HuH-7.5 (cell line): ENCODE results near the gene DHCR24.

Experiments used
- DNase-seq: peaks from one replicate; pipeline ENCODE4 v3.0.0; 2011; ENCODE audit warnings: low spot score

DHCR24 gene

GRCh38 chr1:54846301-54846700 is 40.7 kb downstream of the DHCR24 start:
- no peak for DNase-seq

DNA sequence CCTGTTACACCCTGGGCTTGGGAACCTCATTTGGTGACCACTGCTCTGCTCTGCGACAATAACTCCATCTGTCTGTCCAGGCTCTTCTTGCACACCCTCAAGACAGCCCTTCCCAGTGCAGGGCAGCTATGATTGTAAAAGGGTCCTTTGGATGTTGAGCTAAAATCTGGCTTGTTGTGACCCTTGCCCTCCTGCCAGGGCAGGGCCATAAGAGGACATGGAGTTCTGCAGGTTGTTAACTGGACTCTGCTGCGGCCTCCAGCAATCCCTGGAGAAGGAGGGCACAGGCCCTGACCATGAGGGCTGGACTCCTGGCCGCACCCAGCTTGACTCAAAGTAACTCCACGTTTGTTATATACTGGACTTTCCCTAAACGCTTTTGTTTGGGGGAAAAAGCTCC is 41.2 kb downstream of the DHCR24 start:
- DNase-seq = no peak

GRCh38 chr1:54844564-54844963 is 42.4 kb downstream of the DHCR24 start:
- DNase-seq = no peak

GRCh38 chr1:54843449-54843848 is 43.5 kb downstream of the DHCR24 start:
- DNase-seq = no peak

- DNase-seq = no peak
Measured at GRCh38 chr1:54842963-54843362, 44.0 kb downstream of the DHCR24 start.

- no peak for DNase-seq
Measured at GRCh38 chr1:54842206-54842915, 44.6 kb downstream of the DHCR24 start.

GRCh38 chr1:54839824-54840223 is 47.2 kb downstream of the DHCR24 start:
- DNase-seq = no peak

- no peak for DNase-seq
Measured at GRCh38 chr1:54838565-54839180, 48.3 kb downstream of the DHCR24 start.

DNA sequence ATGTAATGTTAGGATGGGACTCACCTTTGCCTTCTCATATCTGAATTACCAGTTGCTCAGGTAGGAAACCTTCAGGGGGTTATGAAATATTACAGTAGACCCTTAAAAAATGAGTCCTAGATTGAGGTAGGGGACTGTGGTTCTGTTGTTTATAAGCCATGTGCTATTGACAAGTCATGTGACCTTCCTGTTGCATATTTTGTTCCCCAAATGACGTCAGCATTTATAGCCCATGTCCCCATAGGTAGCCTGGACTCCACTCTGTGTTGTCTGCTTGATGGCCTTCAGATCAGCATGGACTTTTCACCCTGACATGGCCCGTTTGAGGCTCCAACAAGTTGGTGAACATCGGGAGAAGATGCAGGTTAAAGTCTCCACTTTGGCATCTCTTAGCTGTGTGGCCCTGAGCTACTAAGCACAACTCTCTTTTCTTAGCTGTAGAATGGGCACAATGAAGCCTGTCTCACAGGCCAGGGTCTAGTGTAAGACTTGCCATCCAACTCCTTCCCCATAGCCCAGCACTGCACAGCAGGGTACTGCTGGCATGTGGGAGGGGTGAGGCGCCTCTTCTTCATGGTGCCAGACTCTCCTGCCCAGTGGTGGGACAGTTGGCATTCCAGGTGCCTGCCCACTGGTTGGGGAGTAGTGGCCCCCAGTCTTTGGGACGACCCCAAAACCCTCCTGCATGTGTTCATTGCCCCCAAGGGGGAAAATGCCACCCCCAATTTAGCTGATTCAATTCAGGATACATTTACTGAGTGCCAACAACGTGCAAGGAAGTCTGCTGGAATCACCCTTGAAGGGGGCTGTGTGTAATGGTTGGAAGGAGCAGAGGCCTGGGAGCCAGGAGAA is 49.8 kb downstream of the DHCR24 start:
- DNase-seq = no peak

DNA sequence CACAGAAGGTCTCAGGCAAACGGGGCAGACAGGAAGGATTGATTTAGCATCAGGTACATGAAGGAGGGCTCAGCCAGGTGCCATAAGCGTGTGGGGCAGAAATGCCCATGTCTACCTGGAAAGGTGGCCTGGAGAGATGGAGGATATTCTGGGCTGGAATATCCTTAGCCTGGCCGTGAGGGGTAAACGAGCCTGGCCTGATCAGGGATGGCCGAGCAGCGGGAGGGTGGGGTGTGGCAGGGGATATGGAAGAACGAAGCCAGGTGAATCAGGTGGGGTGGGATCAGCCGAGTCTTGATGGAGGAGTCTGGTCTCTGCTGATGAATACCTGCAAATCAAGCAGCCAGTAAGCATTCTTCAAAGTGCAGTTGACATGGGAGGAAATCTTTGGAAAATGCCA is 50.4 kb downstream of the DHCR24 start:
- no peak for DNase-seq

DNA sequence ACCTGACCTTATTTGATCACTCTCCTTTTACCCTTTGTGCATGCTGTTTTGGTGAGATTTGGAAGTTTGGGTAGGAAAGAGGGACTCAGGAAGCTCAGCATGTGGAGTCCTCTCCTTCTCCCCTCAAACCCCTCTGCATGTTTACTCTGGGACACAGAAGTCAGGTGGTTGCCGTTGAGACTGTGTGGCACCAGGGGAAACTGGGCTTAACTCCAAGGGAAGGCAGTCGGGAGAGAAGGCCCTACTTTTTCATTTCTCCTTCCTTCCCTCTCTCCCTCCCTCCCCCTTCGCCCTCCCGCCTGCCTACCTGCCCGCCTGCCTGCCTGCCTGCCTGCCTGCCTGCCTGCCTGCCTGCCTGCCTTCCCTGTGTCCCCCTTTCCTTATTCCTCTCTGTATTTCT is 51.0 kb downstream of the DHCR24 start:
- no peak for DNase-seq

- no peak for DNase-seq
Measured at GRCh38 chr1:54835131-54835898, 51.7 kb downstream of the DHCR24 start.

DNA sequence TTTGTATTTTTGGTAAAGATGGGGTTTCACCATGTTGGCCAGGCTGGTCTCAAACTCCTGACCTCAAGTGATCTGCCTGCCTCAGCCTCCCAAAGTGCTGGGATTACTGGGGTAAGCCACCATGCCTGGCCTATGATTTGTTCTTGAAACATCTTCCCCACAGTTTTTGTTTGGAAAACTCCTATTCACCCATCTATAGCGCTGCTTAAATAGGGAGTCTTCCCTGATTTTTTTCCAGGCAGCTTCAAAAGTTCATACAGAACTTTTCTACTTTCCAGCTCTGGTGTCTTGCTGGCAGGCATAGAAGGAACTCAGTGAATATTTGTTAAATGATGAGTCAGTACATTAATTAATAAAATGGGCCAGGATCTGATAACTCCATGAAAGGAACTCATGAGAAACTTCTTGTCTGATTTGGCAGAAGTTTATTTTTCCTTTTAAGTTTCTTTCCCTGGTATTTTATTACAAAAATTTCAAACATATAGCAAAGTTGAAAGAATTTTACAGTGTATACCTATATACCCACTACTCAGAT is 52.9 kb downstream of the DHCR24 start:
- no peak for DNase-seq

- no peak for DNase-seq
Measured at GRCh38 chr1:54833121-54833520, 53.9 kb downstream of the DHCR24 start.

DNA sequence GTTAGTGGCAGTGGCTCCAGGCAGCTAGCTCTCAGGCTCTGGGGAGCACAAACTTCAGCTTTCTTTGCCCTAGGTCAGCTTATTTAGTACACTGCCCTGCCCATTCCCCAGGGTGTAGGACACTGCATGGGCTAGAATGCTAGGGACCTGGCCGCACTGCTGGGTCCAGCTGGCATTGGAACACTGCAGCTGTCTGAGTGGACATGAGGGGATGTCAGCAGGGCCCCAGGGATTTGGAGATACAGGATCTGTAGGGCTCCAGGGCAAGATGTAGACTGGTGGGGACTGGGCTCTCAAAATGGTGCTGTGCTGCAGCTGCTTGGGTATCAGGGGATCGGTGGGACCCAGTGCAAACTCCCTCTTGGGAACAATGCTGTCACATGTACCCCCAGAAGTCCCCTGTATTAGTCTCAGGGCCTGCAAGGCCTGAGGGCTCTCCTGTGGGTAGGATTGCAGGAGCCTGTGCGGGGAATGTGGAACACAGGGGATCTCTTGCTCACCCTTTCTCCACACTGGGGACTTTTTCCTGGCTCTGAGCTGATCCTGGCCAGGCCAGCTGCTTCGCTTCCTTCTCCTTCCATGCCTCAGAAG is 60.7 kb downstream of the DHCR24 start:
- DNase-seq = no peak

DNA sequence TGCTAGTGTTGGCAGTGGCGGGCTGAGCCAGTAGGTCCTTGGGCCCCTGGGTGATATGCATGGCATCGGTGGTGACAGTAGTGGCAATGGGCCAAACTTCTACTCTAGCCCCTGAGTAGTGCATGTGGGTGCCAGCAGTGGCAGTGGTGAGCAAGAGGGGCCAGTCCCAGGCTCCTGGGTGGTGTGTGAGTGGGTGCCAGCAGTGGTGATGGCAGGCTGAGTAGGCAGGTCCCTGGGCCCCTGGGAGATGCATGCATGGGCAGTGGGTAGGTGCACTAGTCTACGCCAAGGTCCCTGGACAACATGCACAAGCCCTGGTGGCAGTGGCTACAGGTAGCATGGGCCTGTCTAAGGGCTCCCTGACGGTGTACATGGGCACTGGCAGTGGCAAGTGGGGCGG is 61.3 kb downstream of the DHCR24 start:
- DNase-seq = no peak

- DNase-seq = no peak
Measured at GRCh38 chr1:54823670-54824069, 63.3 kb downstream of the DHCR24 start.

DNA sequence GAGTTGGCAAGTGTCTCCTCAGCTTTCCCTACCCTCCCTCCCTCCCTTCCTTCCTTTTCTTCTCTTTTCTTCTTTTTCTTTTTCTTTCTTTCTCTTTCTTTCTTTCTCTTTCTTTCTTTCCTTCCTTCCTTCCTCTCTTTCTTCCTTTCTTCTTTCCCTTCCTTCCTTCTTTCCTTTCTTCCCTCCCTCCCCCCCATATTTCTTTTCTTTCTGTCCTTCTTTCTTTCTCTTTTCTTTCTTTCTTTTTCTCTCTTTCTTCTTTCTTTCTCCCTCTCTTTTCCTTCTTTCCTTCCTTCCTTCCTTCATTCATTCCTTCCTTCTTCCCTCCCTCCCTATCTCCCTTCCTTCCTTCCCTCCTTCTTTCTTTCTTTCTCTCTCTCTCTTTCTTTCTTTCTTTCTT is 67.3 kb downstream of the DHCR24 start:
- no peak for DNase-seq

DNA sequence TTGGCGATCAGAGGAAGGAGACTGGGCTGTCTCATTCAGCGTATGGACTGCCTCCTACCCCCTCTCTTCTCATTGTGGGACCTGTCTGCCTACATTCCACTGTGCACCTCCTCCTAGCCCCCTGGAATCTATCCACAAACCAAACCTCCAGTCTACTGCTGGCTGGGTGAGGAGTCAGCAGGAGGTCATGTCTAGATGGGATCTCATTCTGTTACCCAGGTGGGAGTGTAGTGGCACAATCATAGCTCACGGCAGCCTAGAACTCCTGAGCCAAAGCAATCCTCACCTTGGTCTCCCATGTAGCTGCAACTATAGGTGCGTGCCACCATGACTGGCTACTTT is 67.8 kb downstream of the DHCR24 start:
- DNase-seq = no peak

DNA sequence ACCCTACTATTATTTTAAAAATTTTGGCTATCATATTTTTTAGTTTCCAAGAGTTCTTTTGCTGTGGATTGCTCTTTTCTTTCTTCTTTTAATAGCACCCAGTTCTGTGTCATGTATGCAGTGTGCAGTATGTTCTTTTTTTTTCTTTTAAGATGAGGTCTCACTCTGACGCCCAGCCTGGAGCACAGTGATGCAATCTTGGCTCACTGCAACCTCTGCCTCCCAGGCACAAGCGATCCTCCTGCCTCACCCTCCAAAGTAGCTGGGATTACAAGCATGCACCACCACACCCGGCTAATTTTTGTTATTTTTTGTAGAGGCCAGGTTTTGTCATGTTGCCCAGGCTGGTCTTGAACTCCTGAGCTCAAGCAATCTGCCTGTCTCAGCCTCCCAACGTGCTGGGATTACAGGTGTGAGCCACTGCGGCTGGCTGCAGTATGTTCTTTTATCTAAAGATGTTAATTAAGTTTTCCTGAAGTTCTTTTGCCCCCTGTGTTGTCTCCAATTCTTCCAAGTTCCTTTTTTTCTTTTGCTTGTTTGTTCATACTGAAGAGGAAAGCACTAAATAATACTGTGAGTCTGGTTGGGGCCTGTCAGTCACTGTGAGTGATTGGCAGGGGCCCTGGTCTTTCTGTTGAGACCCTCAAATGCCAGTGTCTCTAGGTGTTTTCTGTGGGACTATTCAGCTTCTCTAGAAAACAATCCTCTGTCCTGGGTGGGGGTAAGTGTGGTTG is 68.4 kb downstream of the DHCR24 start:
- DNase-seq = no peak

DNA sequence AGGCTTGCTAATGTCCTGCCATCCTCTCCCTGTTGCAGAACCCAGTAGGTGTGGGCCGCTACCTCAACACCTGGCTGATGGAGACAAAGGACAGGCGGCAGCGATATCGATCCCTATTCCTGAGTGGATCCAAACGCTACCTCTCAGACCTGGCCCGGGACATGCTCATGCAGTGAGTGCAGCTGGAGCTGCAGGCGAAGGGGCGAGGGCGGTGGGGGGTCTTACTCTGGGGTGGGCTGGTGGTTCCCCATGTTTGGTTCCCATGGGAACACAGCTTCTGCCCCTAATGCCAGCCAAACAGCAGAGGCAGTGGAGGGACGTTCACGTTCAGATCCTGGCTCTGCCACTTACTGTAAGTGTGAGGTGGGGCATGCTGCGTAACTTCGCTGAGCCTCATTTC is 70.0 kb downstream of the DHCR24 start:
- DNase-seq = no peak
